ENCODE data around the gene ADCY6. TPM values are rescaled to one million over a fixed set of nuclear protein-coding genes. Genes with fewer than 3 reads are reported as not detected.

The ADCY6 gene
- total RNA-seq, 1 experiment from 2014 or later, result 21.9 TPM

- no TSS peak for BruUV-seq (replicated peaks)
- peaks cover 22% of the 10 kb centered on the region for H3K4me1 Mint-ChIP-seq (ENCODE audit: insufficient read depth, unreplicated experiment)
- no peak for DNase-seq (ENCODE audit: unreplicated experiment)
- no peaks in the 10 kb centered on the region for H3K9me3 Mint-ChIP-seq (ENCODE audit: unreplicated experiment)
- intact Hi-C loops (cut with micrococcal nuclease), result no loop called here
- H3K27ac Mint-ChIP-seq (ENCODE audit: low read depth, unreplicated experiment), result no peak overlapping the region
- TF ChIP-seq CTCF (IDR thresholded peaks at IDR 0.05; ENCODE audit: unreplicated experiment), result no peak
- H3K4me3 Mint-ChIP-seq (ENCODE audit: unreplicated experiment), result peak overlapping the region; percentile 93
- CTCF ChIA-PET, result interaction anchor here (0.5 to 1.4 kb wide), 7 partner anchors 9 to 195 kb away, joined by 3 to 4 read pairs (median 3); no protein-coding TSS in a partner anchor
- H3K36me3 Mint-ChIP-seq (ENCODE audit: insufficient read depth, unreplicated experiment), result no peaks in the 10 kb centered on the region
- no peaks in the 10 kb centered on the region for H3K27me3 Mint-ChIP-seq (ENCODE audit: insufficient read depth, unreplicated experiment)
- POLR2A ChIA-PET, result interaction anchor here (0.8 kb wide), 1 partner anchor 11 kb away, joined by 3 read pairs; no protein-coding TSS in a partner anchor
Measured at GRCh38 chr12:48818831-48819590, 30.1 kb upstream of the ADCY6 start.

- no peak for TF ChIP-seq CTCF (IDR thresholded peaks at IDR 0.05; ENCODE audit: unreplicated experiment)
- Mint-ChIP-seq H3K9me3 (ENCODE audit: unreplicated experiment) (no peaks in the 10 kb centered on the region), H3K4me3 (ENCODE audit: unreplicated experiment) (peak within 1 kb of the TSS; percentile 93), H3K27ac (ENCODE audit: low read depth, unreplicated experiment) (peak within 1 kb of the TSS; percentile 42), H3K36me3 (ENCODE audit: insufficient read depth, unreplicated experiment) (no peaks in the 10 kb centered on the region), H3K4me1 (ENCODE audit: insufficient read depth, unreplicated experiment) (peaks cover 19% of the 10 kb centered on the region), H3K27me3 (ENCODE audit: insufficient read depth, unreplicated experiment) (no peaks in the 10 kb centered on the region)
- BruUV-seq (replicated peaks), result no TSS peak
- intact Hi-C loops (cut with micrococcal nuclease), result no loop called here
- CTCF ChIA-PET, result interaction anchor here (1.2 kb wide), 1 partner anchor 35 kb away, joined by 5 read pairs; no protein-coding TSS in a partner anchor
- peak; percentile 45 for DNase-seq (ENCODE audit: unreplicated experiment)
- POLR2A ChIA-PET, result interaction anchor here (0.6 to 5.4 kb wide), 3 partner anchors 10 to 806 kb away, joined by 3 to 45 read pairs (median 32); partner anchors contain the start of gene DDX23
Measured at GRCh38 chr12:48817873-48818830, 29.3 kb upstream of the ADCY6 start, which contains the start of gene CACNB3. Gene CACNB3, plus strand, starts transcription at chr12:48818496. Its CDS starts 434 bp downstream, at chr12:48818930.

GRCh38 chr12:48816143-48816854, 27.4 kb upstream of the ADCY6 start:
- POLR2A ChIA-PET, result interaction anchor here (0.6 to 5.4 kb wide), 9 partner anchors 12 to 1027 kb away, joined by 3 to 45 read pairs (median 4); partner anchors contain the start of genes ADCY6, ARF3, BCDIN3D and DDX23
- BruUV-seq (replicated peaks), result no TSS peak
- intact Hi-C loops (cut with micrococcal nuclease), result no loop called here
- no peaks in the 10 kb centered on the region for H3K9me3 Mint-ChIP-seq (ENCODE audit: unreplicated experiment)
- CTCF ChIA-PET, result interaction anchor here (0.6 to 2.6 kb wide), 13 partner anchors 9 to 1604 kb away, joined by 3 to 46 read pairs (median 5); partner anchors contain the start of gene DDX23
- no peaks in the 10 kb centered on the region for H3K36me3 Mint-ChIP-seq (ENCODE audit: insufficient read depth, unreplicated experiment)
- no peaks in the 10 kb centered on the region for H3K27me3 Mint-ChIP-seq (ENCODE audit: insufficient read depth, unreplicated experiment)
- H3K4me3 Mint-ChIP-seq (ENCODE audit: unreplicated experiment), result peak overlapping the region; percentile 85
- peak; percentile 30 for DNase-seq (ENCODE audit: unreplicated experiment)
- H3K4me1 Mint-ChIP-seq (ENCODE audit: insufficient read depth, unreplicated experiment), result peaks cover 22% of the 10 kb centered on the region
- no peak for TF ChIP-seq CTCF (IDR thresholded peaks at IDR 0.05; ENCODE audit: unreplicated experiment)
- H3K27ac Mint-ChIP-seq (ENCODE audit: low read depth, unreplicated experiment), result no peak overlapping the region

All from MCF 10A (cell line).